Endodermal cell (in vitro differentiated cells): Measurements from ENCODE around the gene TESPA1. TPM values are rescaled to one million over a fixed set of nuclear protein-coding genes. Genes with fewer than 3 reads are reported as not detected.

ENCODE experiments used
- DNase-seq: peaks from one replicate; pipeline ENCODE4 v3.0.0-alpha.2; 2017
- H3K27ac ChIP-seq: 2 replicates; pipeline ENCODE4 v1.5.1; 2013; ENCODE audit warnings: mild to moderate bottlenecking, low read depth, low read length, moderate library complexity
- H3K27me3 ChIP-seq: 2 replicates; pipeline ENCODE4 v1.6.1; 2013; ENCODE audit warnings: mild to moderate bottlenecking, low read length, moderate library complexity; ENCODE audit not compliant: insufficient read depth, control insufficient read depth, poor library complexity, severe bottlenecking
- H3K36me3 ChIP-seq: 2 replicates; pipeline ENCODE4 v1.7.0; 2013; ENCODE audit warnings: mild to moderate bottlenecking, low read length, moderate library complexity; ENCODE audit not compliant: control insufficient read depth, insufficient read depth
- H3K4me1 ChIP-seq: one replicate; pipeline ENCODE4 v1.7.0; 2013; ENCODE audit warnings: low read length; ENCODE audit not compliant: control insufficient read depth, insufficient read depth
- H3K4me3 ChIP-seq: 2 replicates; pipeline ENCODE4 v1.5.1; 2013; ENCODE audit warnings: mild to moderate bottlenecking, low read length, moderate library complexity
- H3K9ac ChIP-seq: 2 replicates; pipeline ENCODE4 v1.6.1; 2013; ENCODE audit warnings: mild to moderate bottlenecking, low read length, moderate library complexity; ENCODE audit not compliant: poor library complexity, severe bottlenecking; ENCODE audit errors: extremely low read depth
- H3K9me3 ChIP-seq: 2 replicates; pipeline ENCODE4 v1.6.1; 2013; ENCODE audit warnings: mild to moderate bottlenecking, low read length, moderate library complexity; ENCODE audit not compliant: control insufficient read depth
- H3K27ac Mint-ChIP-seq: 2 replicates; pipeline ENCODE4 v1.8.0; 2020; ENCODE audit warnings: mixed read lengths
- H3K27me3 Mint-ChIP-seq: 2 replicates; pipeline ENCODE4 v1.8.0; 2021; ENCODE audit warnings: mild to moderate bottlenecking, mixed read lengths; ENCODE audit not compliant: insufficient read depth
- H3K36me3 Mint-ChIP-seq: 2 replicates; pipeline ENCODE4 v1.8.0; 2020; ENCODE audit warnings: low read depth, mixed read lengths
- H3K4me1 Mint-ChIP-seq: 2 replicates; pipeline ENCODE4 v1.8.0; 2020; ENCODE audit warnings: mixed read lengths
- H3K4me3 Mint-ChIP-seq: 2 replicates; pipeline ENCODE4 v1.8.0; 2020; ENCODE audit warnings: mild to moderate bottlenecking, moderate library complexity, mixed read lengths
- H3K9me3 Mint-ChIP-seq: 2 replicates; pipeline ENCODE4 v1.8.0; 2020; ENCODE audit warnings: mild to moderate bottlenecking, mixed read lengths
- CTCF ChIP-seq: fragments of 200-600 bp; sonication (generic); conservative IDR thresholded peaks from 2 replicates; pipeline ENCODE4 v1.5.0; 2021; ENCODE audit warnings: antibody characterized with exemption, mild to moderate bottlenecking
- WGBS, 2 experiments: methylation state at CpG; one replicate each; pipeline versions ENCODE4 v1.1.5 to v1.1.7; 2013; ENCODE audit warnings: missing lambda C conversion rate in 2 of 2, mixed read lengths in 1 of 2; ENCODE audit not compliant: insufficient coverage in 1 of 2, insufficient read length in 1 of 2; 5-methylcytosine and 5-hydroxymethylcytosine counted together
- total RNA-seq, 2 donors: library from RNA; stranded (reverse); fragmentation: NEBNext Ultra II Directional in 1 of 2; extraction: Animal tissue kit (Norgen Biotek cat#: 25700) in 1 of 2; gene quantifications; 2 replicates in 1 of 2; 3 replicates in 1 of 2; pipeline ENCODE4 v1.2.1, GENCODE V29; 2021

TESPA1 gene
- total RNA-seq, 2 donors from 2014 or later, result not detected

- H3K4me1 ChIP-seq, result peaks cover 14% of the 10 kb centered on the region
These were observed 47.8 kb downstream of the TESPA1 start for GRCh38 chr12:54936736-54937135.

GRCh38 chr12:54935235-54935951 is 49.2 kb downstream of the TESPA1 start:
- Histone ChIP-seq H3K9me3 (peaks cover 40% of the 10 kb centered on the region), H3K36me3 (peaks cover 39% of the 10 kb centered on the region), H3K27me3 (no peaks in the 10 kb centered on the region), H3K9ac (no peak overlapping the region), H3K4me1 (peaks cover 8% of the 10 kb centered on the region), H3K4me3 (no peak overlapping the region), H3K27ac (no peak overlapping the region)
- H3K4me3 Mint-ChIP-seq, result no peak overlapping the region
- peaks cover 24% of the 10 kb centered on the region for H3K9me3 Mint-ChIP-seq
- no peak for DNase-seq
- no peak for TF ChIP-seq CTCF
- H3K27ac Mint-ChIP-seq, result no peak overlapping the region
- no peaks in the 10 kb centered on the region for H3K4me1 Mint-ChIP-seq
- H3K36me3 Mint-ChIP-seq, result peaks cover 49% of the 10 kb centered on the region
- H3K27me3 Mint-ChIP-seq, result no peaks in the 10 kb centered on the region
- WGBS, 2 experiments, result 75 to 86% methylated on average over 4 to 5 of the region's 5 CpGs

More at GRCh38 chr12:54936736-54937135, 47.8 kb downstream of the TESPA1 start:
- Histone ChIP-seq H3K27me3 (no peaks in the 10 kb centered on the region), H3K27ac (no peak overlapping the region), H3K4me3 (no peak overlapping the region), H3K9me3 (peaks cover 27% of the 10 kb centered on the region), H3K36me3 (peaks cover 28% of the 10 kb centered on the region), H3K9ac (no peak overlapping the region)
- Mint-ChIP-seq H3K27ac (no peak overlapping the region), H3K4me3 (no peak overlapping the region), H3K4me1 (peaks cover 10% of the 10 kb centered on the region), H3K36me3 (peaks cover 36% of the 10 kb centered on the region), H3K27me3 (no peaks in the 10 kb centered on the region), H3K9me3 (peaks cover 10% of the 10 kb centered on the region)
- DNase-seq, result no peak
- no peak for TF ChIP-seq CTCF
- WGBS, 2 experiments, result 79% methylated on average over 3 of the region's 3 CpGs; no CpG with 5 or more reads in 1 of the 2 experiments

- 94% methylated on average over 1 of the region's 1 CpG; no CpG with 5 or more reads in 1 of the 2 experiments for WGBS, 2 experiments
- no peak overlapping the region for H3K27ac ChIP-seq
- H3K4me1 Mint-ChIP-seq, result no peaks in the 10 kb centered on the region
These were observed 50.1 kb downstream of the TESPA1 start for GRCh38 chr12:54934419-54934818.

More at GRCh38 chr12:54934419-54934818, 50.1 kb downstream of the TESPA1 start:
- Histone ChIP-seq H3K27me3 (no peaks in the 10 kb centered on the region), H3K4me3 (peak overlapping the region; percentile 45), H3K36me3 (peaks cover 49% of the 10 kb centered on the region), H3K9me3 (peaks cover 50% of the 10 kb centered on the region), H3K9ac (no peak overlapping the region), H3K4me1 (peaks cover 8% of the 10 kb centered on the region)
- Mint-ChIP-seq H3K27me3 (no peaks in the 10 kb centered on the region), H3K4me3 (no peak overlapping the region), H3K27ac (no peak overlapping the region), H3K9me3 (peaks cover 34% of the 10 kb centered on the region), H3K36me3 (peaks cover 55% of the 10 kb centered on the region)
- no peak for TF ChIP-seq CTCF
- no peak for DNase-seq
